AG08396 (cell line): ENCODE data around the gene SEC31B.

Source experiments
- DNase-seq: peaks from one replicate; pipeline ENCODE4 v3.0.0; 2012; ENCODE audit warnings: low spot score, mixed read lengths

The SEC31B gene

DNA sequence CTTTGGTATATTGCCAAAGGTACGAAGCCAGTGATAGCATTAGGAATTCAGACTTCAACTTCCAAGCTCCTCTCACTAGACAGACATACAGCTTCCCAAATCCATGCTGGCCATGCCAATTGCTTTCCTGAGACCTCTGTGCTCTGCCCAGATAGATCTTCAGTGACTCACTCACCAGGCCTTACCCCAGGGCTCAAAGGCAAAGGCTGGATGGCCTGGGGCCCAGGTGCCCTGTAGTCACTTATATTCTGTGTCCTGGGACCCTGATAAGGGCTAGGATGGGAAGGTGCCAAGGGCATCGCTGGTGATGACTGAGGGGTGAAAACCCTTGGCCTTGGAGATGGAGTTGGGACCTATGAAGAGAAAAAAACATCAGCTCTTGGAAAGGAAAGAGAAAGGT, 29.1 kb downstream of the SEC31B start:
- DNase-seq, result no peak

DNA sequence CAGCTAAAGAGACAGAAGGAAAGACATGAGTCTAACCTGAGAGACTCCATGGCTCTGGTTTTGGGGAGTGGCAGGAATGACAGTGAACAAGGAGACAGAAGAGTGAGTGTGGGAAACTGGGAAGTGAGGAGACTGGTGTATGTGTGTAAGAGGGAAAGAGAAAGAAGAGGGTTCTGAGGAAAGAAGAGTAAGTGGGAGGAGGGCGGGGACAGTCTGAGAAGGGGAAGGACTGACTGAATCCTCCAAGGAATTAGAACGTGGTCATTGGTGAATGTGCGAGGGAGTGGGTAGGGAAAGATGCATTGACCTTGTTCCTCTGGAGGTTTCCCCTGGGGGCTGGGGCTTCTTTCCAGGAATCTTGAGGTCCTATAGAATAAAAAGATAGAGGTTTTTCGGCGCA, 30.3 kb downstream of the SEC31B start:
- no peak for DNase-seq

DNA sequence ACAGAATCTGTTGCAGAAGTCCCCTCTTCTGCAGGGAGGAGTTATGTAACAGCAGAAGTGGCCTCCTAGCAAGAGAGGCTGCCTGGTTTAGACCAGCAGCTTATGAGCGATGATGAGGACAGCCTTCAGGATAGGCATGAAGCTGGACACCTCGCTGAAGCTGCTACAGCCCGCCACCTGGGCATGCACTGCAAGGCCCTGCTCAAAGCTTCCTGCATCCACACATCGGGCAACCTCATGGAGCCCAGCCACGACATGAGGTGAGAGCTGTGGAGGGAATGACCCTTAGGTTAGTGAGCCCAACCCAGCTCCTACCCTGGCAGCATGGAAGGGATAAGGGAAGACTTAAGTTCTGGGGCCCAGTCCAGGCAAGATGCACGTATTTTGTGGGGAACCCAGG, 32.1 kb downstream of the SEC31B start:
- DNase-seq, result no peak

DNA sequence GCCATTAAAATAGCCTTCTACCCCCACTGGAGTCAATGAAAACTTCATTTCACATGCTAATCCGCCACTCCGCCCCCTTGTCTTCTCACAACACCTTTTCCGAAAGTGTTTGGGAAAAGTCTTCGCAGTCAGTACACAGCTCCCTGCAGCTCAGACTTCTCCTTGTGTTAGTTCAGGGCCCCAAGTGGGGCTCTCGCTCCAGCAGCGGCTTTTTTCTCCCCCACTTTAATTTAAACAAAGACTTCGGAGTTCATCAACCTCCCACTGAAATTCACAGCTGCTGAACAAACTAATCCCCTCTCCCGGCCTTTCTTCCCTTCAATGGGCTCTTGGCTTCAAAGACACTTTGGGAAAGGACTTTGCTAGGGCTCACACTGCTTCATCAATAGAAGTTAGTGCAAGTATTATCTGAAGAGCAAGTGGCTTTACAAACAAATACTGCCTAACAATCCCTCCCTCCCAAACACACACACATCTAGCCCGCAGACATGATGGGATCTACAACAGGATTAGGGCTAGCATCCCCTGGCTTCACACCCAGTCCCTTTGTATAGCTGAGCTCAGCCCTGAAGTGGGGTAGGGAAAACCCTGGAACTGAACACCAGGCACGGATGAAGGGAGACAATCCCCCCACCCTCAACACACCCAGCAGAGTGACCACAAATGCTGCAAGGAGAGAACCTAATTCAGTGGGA, 33.7 kb downstream of the SEC31B start:
- no peak for DNase-seq

DNA sequence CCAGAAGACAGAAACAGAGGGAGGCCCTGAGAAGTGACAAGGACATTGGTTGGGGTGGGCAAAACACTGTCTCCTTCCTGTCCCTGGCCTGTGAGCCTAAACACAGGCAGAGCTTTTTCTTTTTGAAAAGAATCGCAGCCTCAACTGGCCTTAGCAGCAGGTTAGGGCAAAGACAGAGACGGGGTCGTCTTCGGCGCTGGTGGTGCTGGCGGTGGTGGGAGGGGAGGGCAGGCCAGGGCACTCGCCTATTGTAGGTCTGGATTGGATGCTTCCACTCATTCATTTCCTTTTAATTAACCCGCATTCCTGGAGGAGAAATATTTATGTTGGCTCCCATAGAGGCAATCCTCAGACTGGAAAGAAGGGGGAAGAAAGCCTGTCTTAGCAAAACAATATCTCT, 34.3 kb downstream of the SEC31B start:
- DNase-seq, result no peak

DNA sequence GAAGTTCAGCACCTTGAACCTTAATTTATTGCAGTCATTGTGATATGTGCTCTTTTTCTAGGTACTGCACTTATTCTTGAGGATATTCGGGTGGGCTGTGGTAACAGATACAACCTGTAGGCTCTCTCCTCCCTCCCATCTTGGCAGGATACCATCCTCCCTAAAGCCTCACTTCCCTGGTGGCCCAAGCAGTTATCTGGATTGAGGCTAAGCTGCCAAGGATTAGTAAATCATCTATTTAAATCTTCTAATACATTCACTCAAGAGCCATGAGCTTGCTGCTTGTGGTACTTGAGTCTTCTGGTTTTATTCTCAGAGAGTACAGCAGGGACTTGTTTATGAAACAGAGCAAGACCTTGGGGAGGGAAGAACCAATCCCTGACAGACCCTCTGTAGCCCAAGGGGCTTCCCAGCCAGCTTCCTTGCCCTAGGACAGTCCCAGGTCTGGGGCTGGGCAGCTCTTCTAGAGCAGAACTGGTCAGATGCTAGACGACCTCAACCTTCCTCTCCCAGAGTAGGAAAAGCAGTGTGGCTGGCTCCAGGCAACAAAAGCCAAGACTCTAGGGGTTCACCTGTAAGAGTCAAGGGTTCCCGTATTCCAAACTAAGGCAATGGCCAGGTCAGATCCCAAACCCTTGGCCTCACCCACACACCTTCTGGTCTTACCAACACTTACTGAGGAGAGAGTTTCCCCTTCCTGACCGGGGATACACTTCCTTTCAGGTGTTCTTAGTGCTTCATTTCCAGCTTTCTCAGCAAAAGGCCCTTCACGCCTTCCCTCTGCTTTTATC, 35.6 kb downstream of the SEC31B start:
- no peak for DNase-seq

DNA sequence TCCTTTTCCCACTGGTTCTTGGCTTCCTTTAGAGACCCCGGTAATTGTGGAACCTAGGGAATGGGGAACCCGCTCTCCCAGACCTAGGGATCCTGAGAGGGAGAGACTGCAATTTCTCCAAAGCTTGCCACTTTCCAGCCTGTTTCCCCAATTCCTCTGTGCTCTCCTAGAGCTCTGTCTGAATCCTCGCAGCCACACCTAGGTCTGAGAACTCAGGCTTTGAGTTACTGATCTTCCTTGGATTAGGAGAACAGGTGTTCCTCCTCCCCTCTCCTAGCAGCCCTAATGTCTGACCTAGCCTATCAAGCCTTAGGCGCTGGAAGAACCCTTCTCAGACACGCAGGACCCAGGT, 36.9 kb downstream of the SEC31B start:
- no peak for DNase-seq

DNA sequence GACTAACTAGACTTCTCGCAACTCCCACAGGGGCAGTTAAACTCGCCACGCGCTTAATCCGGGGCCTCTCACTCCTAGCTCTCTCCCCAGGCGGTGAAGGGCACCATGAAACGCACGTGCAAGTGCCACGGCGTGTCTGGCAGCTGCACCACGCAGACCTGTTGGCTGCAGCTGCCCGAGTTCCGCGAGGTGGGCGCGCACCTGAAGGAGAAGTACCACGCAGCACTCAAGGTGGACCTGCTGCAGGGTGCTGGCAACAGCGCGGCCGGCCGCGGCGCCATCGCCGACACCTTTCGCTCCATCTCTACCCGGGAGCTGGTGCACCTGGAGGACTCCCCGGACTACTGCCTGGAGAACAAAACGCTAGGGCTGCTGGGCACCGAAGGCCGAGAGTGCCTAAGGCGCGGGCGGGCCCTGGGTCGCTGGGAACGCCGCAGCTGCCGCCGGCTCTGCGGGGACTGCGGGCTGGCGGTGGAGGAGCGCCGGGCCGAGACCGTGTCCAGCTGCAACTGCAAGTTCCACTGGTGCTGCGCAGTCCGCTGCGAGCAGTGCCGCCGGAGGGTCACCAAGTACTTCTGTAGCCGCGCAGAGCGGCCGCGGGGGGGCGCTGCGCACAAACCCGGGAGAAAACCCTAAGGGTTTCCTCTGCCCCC, 37.4 kb downstream of the SEC31B start:
- peak; percentile 81 for DNase-seq

DNA sequence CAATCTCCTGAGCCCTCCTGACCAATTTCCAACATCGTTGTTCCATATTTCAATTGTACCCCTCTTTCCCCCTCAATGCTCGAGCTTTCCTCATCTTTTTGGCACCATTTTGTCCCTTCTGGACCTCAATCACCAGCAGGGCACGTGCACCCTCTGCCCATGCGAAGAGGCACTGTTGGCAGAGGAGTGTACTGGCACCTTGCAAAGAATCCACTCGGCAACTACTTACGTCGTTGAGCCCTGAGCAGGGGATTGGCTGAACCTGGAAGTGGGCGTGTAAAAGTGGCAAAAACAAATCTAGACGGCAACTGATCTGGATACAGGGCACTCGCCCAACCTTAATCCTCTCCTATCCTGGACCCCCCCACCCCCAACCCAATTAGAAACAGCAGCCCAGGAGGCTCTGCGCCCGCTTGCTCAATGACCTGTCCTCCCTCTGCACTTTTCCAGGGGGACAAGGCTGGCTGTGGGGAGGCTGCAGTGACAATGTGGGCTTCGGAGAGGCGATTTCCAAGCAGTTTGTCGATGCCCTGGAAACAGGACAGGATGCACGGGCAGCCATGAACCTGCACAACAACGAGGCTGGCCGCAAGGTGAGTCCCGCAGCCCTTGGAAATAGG, 38.1 kb downstream of the SEC31B start:
- peak; percentile 92 for DNase-seq

DNA sequence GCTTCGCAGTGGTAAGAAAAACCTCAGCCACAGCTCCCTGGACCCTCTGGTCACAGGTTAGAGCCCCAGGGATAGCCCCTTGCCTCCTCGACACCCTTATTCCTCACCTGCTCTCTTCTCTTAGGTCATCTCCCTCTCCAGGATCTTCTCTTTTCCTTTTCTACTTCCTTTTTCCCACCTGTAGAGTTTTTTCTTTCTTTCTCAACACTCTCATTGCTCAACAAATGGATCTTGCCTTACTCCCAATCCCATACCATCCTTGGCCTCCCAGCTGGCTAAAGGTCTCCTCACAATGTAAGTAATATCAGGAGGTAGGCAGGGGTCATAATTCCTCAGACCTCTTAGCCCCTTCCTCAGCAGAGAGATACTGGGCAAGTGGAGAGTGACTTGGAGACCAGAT, 39.7 kb downstream of the SEC31B start:
- no peak for DNase-seq

DNA sequence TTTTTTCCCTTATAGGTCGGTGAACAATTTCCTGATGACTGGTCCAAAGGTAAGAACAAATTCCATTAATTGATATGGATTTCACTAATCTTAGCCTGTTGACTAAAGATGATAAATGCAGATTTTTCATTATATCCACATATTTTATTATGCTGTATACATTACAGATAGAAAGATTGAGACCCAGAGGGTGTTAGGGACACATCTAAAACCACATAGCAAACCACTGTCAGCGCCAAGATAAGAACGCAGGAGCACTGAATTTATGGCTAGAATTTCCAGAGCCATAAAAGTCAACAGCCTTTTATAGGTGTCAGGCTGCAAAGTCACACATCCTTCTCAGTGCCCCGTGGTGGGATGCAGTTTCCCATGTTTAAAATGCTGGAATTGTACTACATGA, 40.6 kb downstream of the SEC31B start:
- DNase-seq, result no peak

DNA sequence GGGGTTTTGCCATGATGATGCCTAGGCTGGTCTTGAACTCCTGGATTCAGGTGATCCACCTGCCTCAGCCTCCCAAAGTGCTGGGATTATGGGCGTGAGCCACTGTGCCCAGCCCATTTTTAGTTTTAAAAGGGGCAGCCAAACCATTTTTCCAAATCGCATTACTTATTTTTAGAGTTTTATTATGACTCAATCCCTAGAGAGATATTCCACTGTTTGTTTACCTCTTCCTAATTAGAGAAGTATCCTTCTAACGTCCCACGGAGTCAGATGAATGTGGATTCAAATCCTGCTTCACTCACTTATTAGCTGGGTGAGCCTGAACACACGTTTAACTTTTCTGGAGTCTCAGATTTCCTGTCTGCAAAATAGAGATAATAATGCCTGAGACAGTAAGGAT, 41.7 kb downstream of the SEC31B start:
- DNase-seq, result no peak

DNA sequence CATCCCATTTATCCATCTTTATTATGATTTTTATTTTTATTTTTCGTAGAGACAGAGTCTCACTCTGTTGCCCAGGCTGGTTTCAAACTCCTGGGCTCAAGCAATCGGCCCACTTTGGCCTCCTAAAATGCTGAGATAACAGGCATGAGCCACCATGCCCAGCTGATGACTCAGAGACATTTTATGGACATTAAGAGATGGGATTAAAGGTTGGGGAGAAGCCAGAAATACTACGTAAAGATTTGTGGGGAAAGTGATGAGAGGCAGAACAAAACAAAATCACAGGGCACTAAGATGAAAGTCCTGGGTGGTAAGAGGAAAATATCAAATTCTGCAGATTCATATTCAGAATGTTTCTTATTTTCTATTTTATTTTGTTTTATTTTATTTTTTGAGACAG, 49.3 kb downstream of the SEC31B start:
- DNase-seq, result no peak

DNA sequence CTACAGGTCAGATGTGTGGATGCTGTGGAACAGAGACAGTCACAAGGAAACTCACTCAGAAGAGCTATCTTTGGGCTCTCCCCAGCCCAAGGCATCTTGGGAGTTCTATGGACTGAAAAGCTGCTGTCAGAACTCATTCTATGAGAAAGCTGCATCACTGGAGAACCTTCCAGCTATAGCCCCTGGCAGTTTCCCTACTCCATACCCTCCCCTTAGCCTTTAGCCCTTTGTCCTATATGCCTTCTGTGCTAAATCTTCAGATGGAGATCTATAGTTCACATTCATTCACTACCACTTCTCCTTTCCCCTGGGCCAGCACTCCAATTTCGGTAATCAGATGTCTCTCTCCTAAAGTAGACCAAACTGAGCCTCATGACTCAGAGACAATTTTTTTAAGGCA, 49.9 kb downstream of the SEC31B start:
- DNase-seq, result no peak

DNA sequence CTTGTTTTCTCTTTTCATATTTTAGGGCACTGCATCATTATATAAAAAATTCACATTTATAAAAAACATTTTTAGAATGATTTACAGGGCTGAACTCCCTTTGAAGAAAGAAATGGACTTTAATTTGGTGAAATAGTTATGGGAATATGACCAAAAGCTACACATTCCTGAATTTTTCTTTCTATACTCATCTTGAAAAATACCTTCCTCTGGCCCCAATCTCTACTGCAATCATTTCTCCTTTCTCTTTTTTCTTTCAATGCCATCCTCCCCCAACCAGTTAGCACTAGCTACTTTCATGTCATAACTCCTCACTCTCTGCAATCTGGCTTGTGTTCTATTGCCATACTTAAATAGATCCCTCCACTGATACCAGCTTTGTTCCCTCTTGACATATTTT, 50.7 kb downstream of the SEC31B start:
- DNase-seq, result no peak

DNA sequence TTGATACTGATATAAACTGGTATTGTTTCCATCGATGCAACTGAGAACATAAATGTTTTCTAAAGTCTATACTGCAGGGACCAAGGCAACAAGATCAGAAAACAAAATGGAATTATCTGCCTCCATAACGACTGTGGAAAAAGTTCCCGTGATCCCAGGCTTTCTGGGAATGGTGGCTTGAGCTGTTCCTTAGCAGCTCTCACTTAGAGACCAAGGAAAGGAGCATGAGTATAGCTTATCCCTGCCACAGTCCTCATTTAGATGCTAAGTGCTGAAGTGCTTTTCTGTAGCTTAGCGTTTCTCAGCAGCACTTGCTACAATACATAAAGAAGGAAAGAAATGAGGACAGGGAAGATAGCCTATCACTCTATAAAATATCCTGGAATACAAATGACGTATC, 51.3 kb downstream of the SEC31B start:
- DNase-seq, result no peak

DNA sequence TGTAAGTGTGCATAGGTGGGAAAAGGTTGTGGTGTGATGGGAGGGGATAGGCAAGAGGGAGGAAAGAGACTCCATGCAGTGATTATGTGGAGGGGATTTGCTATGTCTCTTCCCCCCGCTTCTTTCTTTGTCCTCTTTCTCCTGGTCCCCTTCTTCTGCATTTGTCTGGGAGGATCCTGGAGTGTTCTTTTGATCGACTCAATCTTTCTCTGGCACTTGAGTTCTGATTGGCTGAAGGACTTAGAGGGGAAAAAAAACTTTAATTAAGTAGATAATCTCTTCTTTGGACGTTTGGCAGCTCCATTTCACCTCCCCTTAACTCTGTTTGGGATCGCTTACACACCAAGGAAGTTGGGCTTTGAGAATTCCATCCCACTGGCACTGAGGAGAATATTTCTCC, 57.0 kb downstream of the SEC31B start, which contains the start of gene WNT8B:
Gene WNT8B, plus strand, starts transcription at position 301 of the 400 bp plus-strand sequence. CDS start 160 bp downstream, outside the sequence.
- DNase-seq, result no peak

DNA sequence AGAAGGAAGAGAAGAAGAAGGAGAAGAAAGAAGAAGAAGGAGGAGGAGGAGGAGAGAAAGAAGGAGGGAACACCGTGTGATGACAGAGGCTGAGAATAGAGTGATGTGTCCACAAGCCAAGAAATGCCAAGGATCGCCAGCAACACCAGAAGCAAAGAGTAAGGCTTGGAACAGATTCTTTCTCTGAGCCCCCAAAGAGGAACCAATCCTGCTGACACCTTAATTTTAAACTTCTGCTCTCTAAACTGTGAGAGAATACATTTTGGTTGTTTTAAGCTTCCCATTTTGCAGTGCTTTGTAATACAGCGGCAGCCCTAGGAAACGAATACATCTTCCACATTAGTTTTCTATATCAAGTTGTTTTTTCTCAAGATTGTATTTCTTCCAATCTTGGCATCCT, 70.7 kb downstream of the SEC31B start:
- DNase-seq, result no peak

DNA sequence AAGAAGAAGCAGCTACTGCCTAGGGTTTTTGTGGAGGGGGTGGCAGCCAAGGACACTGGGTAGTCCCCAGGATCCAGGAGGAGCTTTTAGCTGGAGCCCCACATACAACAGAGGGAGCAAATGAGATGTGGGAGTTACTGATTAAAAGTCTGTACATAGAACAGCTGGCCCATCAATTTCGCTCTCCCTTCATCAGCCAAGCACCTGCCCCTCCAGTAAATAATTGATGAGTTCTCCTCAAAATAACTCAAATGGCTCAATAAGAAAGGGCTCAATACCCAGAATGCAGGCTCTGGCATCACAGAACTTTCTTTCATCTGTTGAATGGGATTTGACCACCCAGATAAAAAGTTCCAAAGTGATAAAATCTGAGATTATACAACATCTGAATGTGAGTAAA, 72.0 kb downstream of the SEC31B start:
- DNase-seq, result no peak

DNA sequence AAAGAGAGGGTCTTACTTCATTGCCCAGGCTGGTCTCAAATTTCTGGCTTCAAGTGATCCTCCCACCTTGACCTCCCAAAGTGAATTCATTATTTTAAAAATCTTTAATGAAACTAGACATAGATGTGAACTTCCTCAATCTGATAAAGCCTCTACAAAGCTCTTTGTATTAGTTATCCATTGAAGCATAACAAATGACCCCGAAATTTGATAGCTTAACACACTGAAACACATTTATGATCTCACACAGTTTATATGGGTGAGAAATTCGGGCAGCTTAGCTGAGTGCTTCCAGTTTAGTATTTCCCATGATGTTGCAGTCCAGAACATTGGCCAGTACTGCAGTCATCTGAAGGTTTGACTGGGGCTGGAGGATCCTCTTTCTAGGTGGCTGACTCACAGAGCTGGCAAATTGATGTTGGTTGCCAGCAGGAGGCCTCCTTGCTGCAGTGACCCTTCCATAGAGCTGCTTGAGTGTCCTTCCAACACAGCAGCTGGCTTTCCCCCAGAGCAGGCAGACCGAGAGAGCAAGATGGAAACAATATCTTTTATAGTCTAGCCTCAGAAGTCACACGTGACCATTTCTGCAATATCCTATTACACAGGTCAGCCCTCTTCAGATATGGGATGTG, 73.4 kb downstream of the SEC31B start:
- no peak for DNase-seq

DNA sequence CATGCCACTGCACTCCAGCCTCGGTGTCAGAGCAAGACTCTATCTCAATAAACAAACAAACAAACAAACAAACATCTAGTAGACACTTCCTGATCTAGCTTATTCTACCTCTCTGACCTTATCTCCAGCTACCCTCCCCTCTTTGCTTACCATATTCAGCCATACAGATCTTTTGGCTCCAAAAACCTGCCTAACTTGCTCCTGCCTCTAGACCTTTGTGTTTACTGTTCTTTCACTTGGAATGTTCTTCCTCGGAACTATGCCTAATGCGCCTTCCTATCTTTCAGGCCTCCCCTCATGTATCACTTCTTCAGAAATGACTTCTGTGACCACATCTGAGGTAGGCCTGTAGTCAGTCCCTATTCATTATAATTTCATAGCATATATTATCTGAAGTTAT, 77.1 kb downstream of the SEC31B start:
- no peak for DNase-seq

DNA sequence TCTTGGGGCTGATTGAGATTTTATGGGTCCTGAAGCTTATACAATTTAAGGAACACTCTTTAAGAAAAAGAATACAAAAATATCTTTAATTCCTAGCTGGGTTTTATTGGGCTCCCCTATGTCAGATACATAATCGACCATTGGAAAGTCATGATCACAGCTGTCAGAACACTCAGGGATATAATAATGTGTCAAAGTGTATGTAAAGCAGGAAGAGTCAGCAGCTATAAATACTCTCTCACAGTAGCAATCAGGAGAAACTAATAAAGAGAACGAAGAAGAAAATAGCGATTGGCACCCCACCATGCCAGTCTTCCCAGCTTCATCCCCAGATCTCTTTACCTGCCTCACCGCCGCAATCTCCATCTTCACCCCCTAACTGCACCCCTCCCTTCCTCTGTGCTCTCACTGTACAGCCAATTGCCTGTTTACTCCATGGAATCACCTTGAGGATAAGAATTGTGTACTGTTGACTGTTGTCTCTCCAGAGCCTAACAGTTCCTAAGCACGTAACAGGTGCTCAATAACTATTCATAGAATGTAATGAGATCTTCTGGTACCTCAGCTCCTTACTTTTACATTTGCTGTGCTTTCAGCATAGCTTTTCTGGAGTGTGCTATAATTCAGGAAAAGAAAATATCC, 80.9 kb downstream of the SEC31B start:
- DNase-seq, result no peak
